NCI-H146 treated with DMSO at 0.1 percent for 48 hours (cell line): ENCODE results near the gene TNFRSF19.
"Not testable (repeated sequence)": the region's sequence is repeated elsewhere in the genome, so short reads cannot be mapped to it uniquely, and the experiment has no call there.

Experiments
- DNase-seq: peaks from one replicate; lab custom pipeline; 2025; ENCODE audit not compliant: unreplicated experiment; lab: John Stamatoyannopoulos, UW

Gene TNFRSF19

DNA sequence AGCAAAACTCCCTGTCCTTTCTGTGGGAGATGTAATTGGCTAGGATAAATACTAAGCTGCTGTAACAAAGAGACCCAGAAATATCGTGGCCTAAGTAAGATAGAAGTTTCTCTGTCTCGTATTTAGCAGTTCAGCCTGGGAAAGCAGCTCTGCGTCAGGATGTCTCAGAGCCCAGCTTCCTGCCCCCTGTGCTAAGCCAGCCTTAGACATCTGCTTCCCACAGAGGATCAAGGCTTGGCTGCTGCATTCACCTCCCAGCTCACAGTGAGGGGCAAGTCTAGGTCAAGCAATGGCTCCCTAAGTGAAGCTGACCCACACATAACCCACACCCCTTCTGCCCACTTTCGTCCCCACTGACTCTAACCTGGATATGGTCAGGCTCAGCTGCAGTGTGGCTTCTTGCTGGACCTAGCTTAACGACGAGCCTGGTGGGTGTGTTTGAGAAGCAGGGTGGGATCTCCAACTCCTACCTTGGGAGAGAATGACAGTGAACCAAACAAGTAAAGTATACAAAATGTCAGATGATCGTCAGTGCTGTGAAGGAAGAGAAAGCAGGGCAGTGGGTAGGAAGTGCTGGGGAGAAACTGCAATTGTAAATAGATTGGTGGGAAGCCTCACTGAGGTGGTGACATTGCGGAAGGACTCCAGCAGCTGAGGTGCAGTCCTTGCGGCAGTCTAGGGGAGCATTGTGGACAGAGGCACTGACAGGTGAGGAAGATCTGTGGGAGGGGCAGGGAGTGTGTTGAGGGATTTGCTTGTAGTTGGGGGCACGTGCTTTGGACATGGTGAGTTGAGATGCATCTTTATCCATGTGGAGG lies 82.9 kb downstream of the TNFRSF19 start:
- DNase-seq = no peak

GRCh38 chr13:23654111-23655110 lies 84.2 kb downstream of the TNFRSF19 start:
- no peak for DNase-seq

GRCh38 chr13:23655321-23655720 lies 85.1 kb downstream of the TNFRSF19 start:
- DNase-seq = no peak

GRCh38 chr13:23656637-23657371 lies 86.6 kb downstream of the TNFRSF19 start:
- peak; percentile 84 for DNase-seq

- no peak for DNase-seq
Measured at GRCh38 chr13:23658929-23659541, 88.8 kb downstream of the TNFRSF19 start.

- DNase-seq = no peak
Measured at GRCh38 chr13:23660249-23660648, 90.0 kb downstream of the TNFRSF19 start.

DNA sequence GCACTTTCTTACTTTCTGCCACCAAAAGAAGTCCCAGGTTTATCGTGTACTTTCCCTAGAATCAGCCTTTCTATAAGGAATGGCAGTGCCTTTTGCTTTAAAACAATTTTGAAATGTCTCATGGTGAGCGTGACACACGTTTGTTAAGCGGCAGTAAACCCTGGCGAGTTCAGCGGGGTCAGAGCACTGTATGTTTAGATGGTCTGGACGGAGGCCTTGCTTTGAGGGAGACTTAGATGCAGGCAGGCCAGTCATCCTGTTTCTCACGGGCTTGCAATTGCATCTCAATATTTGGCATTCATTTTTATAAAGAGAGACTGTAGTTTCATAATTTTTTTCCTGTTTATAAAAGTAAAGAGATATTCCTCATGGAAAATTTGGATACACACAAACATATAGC lies 96.4 kb downstream of the TNFRSF19 start:
- no peak for DNase-seq

- no peak for DNase-seq
Measured at GRCh38 chr13:23667750-23668149, 97.5 kb downstream of the TNFRSF19 start.

- no peak for DNase-seq
Measured at GRCh38 chr13:23668562-23668961, 98.3 kb downstream of the TNFRSF19 start.

DNA sequence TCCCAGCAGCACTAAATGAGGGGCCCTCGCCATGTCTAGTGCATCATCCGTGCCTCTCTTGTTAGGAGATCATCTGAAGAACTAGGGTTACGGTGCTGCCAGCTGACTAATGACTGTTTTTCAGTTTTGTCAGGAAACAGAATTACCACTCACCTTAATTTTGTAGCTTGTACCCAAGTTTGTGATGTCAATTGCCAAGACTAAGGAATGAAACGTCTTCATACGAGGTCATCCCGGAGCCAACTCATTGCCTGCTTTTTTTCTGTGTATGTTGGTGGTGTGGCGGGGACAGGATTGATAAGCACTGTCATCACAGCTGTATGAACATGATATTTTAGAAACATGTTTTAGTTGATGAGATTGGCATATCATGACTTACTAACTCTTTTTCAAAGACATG lies 100.6 kb downstream of the TNFRSF19 start:
- no peak for DNase-seq

DNA sequence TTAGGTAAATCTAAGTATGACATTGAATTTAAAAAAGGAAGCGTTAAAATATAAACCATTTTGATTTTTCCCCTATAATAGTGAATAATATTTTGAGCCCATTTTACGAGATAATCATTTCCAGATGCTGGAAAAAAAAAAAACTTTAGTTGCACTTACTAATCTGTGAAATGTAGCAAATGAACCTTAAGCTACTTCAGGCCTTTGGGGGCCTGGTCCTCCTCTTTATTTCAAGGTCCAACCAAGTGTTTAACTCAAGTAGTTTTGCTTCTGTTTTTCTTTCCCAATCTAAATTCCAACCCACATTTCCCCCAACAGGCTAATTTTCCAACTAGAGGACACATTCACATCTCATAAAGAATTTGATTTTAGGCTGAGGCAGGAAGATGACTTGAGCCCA lies 101.2 kb downstream of the TNFRSF19 start:
- DNase-seq = no peak

- no peak for DNase-seq
Measured at GRCh38 chr13:23671897-23672296, 101.7 kb downstream of the TNFRSF19 start.

DNA sequence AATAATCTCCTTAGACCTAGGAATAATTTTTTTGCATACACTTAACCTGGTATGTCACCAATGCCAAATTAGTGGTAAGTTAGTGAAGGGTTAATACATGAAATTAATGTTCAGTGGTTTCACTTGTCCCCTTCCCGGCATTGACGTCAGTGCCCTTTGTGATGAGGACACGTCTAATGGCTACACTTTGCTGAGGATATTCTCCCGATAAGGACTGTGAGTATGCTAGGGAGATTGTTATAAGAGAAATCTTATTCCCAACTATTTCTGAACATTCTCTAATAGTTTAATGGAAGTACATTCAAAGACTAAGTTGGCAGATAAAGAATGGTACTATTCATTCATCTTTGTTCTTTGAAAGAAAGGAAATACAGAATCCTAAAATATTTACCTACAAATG lies 102.4 kb downstream of the TNFRSF19 start:
- DNase-seq = no peak

DNA sequence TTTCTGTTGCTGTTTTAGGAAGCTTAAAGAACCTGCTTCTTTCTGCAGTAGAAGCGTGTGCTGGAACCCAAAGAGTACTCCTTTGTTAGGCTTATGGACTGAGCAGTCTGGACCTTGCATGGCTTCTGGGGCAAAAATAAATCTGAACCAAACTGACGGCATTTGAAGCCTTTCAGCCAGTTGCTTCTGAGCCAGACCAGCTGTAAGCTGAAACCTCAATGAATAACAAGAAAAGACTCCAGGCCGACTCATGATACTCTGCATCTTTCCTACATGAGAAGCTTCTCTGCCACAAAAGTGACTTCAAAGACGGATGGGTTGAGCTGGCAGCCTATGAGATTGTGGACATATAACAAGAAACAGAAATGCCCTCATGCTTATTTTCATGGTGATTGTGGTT lies 103.1 kb downstream of the TNFRSF19 start:
- no peak for DNase-seq

DNA sequence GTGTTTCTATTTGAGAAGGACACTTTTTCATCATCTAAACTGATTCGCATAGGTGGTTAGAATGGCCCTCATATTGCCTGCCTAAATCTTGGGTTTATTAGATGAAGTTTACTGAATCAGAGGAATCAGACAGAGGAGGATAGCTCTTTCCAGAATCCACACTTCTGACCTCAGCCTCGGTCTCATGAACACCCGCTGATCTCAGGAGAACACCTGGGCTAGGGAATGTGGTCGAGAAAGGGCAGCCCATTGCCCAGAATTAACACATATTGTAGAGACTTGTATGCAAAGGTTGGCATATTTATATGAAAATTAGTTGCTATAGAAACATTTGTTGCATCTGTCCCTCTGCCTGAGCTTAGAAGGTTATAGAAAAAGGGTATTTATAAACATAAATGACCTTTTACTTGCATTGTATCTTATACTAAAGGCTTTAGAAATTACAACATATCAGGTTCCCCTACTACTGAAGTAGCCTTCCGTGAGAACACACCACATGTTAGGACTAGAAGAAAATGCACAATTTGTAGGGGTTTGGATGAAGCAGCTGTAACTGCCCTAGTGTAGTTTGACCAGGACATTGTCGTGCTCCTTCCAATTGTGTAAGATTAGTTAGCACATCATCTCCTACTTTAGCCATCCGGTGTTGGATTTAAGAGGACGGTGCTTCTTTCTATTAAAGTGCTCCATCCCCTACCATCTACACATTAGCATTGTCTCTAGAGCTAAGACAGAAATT lies 103.8 kb downstream of the TNFRSF19 start:
- no peak for DNase-seq

- DNase-seq = no peak
Measured at GRCh38 chr13:23674795-23675640, 104.8 kb downstream of the TNFRSF19 start.

DNA sequence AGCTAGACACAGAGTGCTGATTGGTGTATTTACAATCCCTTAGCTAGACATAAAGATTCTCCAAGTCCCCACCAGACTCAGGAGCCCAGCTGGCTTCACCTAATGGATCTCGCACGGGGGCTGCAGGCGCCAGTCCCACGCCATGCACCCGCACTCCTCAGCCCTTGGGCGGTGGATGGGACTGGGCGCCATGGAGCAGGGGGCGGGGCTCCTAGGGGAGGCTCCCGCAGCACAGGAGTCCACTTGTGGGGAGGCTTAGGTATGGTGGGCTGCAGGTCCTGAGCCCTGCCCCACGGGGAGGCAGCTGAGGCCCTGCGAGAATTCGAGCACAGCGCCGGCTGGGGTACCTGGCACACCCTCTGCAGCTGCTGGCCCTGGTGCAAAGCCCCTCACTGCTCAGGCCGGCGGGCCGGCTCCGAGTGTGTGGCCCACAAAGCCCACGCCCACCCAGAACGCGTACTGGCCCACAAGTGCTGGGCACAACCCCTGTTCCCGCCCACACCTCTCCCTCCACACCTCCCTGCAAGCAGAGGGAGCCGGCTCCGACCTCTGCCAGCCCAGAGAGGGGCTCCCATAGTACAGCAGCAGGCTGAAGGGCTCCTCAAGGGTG lies 107.6 kb downstream of the TNFRSF19 start:
- not testable (repeated sequence) for DNase-seq

- no peak for DNase-seq
Measured at GRCh38 chr13:23678795-23679194, 108.6 kb downstream of the TNFRSF19 start.

DNA sequence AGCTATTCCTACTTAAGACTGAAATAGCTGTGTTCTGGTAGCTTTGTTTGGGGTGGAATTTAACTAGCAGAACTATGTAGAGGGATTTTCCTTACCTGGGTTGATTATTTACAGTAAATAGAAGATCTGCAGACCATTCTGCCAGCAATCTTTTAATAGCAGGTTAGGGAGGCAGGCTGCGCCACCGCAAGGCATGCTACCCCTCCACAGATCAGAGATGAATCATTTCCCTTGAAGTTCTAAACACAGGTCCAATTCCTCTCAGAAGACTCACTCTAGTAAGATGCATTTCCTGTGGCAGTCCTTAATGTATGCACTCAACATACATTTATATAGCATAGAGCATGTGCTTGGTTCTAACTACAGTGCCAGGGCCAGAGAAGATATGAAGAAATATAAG lies 109.0 kb downstream of the TNFRSF19 start:
- no peak for DNase-seq
